Suprapubic skin (tissue), 3 donors: ENCODE results near the gene SIRPB1.
"Not testable (repeated sequence)": the region's sequence is repeated elsewhere in the genome, so short reads cannot be mapped to it uniquely, and the experiment has no call there.

Experiments used
- CTCF ChIP-seq, 2 donors: fragments of 200-600 bp in 1 of 2; fragments of 450-650 bp in 1 of 2; sonication (generic) in 1 of 2; IDR thresholded peaks; one replicate each; pipeline ENCODE4 v1.5.1; 2016 to 2019; ENCODE audit warnings: antibody characterized with exemption in 2 of 2, mild to moderate bottlenecking in 1 of 2, moderate library complexity in 1 of 2
- POLR2AphosphoS5 ChIP-seq, 3 donors: sonication (generic); formaldehyde crosslinking; IDR thresholded peaks; one replicate each; pipeline ENCODE4 v1.6.1; 2017; ENCODE audit warnings: antibody characterized with exemption in 3 of 3

- TF ChIP-seq CTCF, POLR2AphosphoS5 (IDR thresholded peaks at IDR 0.05): not testable (repeated sequence)
Measured at GRCh38 chr20:1638643-1639042, 18.8 kb upstream of the SIRPB1 start.
